ENCODE measurements around the gene CXorf51A. TPM values are rescaled to one million over a fixed set of nuclear protein-coding genes. Genes with fewer than 3 reads are reported as not detected.
"Not testable (repeated sequence)": the region's sequence is repeated elsewhere in the genome, so short reads cannot be mapped to it uniquely, and the experiment has no call there.

CXorf51A gene
- not detected for polyA plus RNA-seq (ENCODE audit: insufficient read length in 4 of 4)

- DNase-seq (ENCODE audit: low read depth in 4 of 4, low spot score in 3 of 4), result not testable (repeated sequence)
Measured at GRCh38 chrX:146814644-146815043, at the start of gene CXorf51A. Gene CXorf51A (minus strand): TSS chrX:146814744. CDS start chrX:146814723, 21 bp downstream.

GRCh38 chrX:146863566-146863965 lies 49.0 kb upstream of the CXorf51A start:
- no peak for DNase-seq (ENCODE audit: low read depth in 4 of 4, low spot score in 3 of 4)

GRCh38 chrX:146854281-146854680 lies 39.7 kb upstream of the CXorf51A start:
- no peak for DNase-seq (ENCODE audit: low read depth in 4 of 4, low spot score in 3 of 4)

- DNase-seq (ENCODE audit: low read depth in 4 of 4, low spot score in 3 of 4), result no peak
Measured at GRCh38 chrX:146831994-146832393, 17.4 kb upstream of the CXorf51A start.

- not testable (repeated sequence) for DNase-seq (ENCODE audit: low read depth in 4 of 4, low spot score in 3 of 4)
Measured at GRCh38 chrX:146809471-146809870, 5.1 kb downstream of the CXorf51A start, which contains the start of gene CXorf51B. Gene CXorf51B (plus strand): TSS chrX:146809771. CDS start chrX:146809792, 21 bp downstream.

Other genes starting within 250 kb of the CXorf51A start
- not detected for gene CXorf51B, start 5.0 kb downstream of the CXorf51A start, polyA plus RNA-seq (ENCODE audit: insufficient read length in 4 of 4)